SK-N-SH (cell line): ENCODE data around the gene CPA3. TPM values are rescaled to one million over a fixed set of nuclear protein-coding genes. Genes with fewer than 3 reads are reported as not detected.

Experiments
- CTCF ChIA-PET: fragments of 300-600, 350-600 bp; formaldehyde crosslinking; extraction: SDS; loops from one replicate; lab custom pipeline; 2021; lab: Yijun Ruan, JAX
- POLR2A ChIA-PET: fragments of 350-600 bp; sonication (Branson Sonifier 250); formaldehyde crosslinking; extraction: SDS; loops from one replicate; lab custom pipeline; 2020; ENCODE audit warnings: antibody characterized with exemption, inconsistent platforms; lab: Yijun Ruan, JAX
- DNase-seq: peaks from one replicate; pipeline ENCODE4 v3.0.0; 2012
- H2AFZ ChIP-seq: fragments of 200-600 bp; sonication (generic); 2 replicates; pipeline ENCODE4 v1.8.1; 2016; ENCODE audit warnings: antibody characterized with exemption, mild to moderate bottlenecking, low read depth
- H3F3A ChIP-seq: fragments of 200-600 bp; sonication (generic); replicated peaks from 2 replicates; pipeline ENCODE3; 2016; ENCODE audit warnings: antibody characterized with exemption, mild to moderate bottlenecking; ENCODE audit not compliant: insufficient read depth
- H3K27ac ChIP-seq, 2 experiments: fragments of 200-500 bp in 1 of 2; fragments of 200-600 bp in 1 of 2; sonication (Bioruptor generic) in 1 of 2; sonication (generic), shearing (Covaris generic) in 1 of 2; 2 replicates each; pipeline versions ENCODE4 v1.5.1 to v1.6.1; 2014 to 2016; ENCODE audit warnings: low read depth in 2 of 2, inconsistent platforms in 1 of 2, low read length in 1 of 2, mild to moderate bottlenecking in 1 of 2, mixed read lengths in 1 of 2
- H3K27me3 ChIP-seq: fragments of 200-600 bp; sonication (generic), shearing (Covaris generic); 2 replicates; pipeline ENCODE4 v1.6.1; 2016; ENCODE audit warnings: mixed run types; ENCODE audit not compliant: insufficient read depth
- H3K36me3 ChIP-seq, 2 experiments: fragments of 200-500 bp in 1 of 2; fragments of 200-600 bp in 1 of 2; sonication (Bioruptor generic) in 1 of 2; sonication (generic) in 1 of 2; replicated peaks in 1 of 2; 2 replicates each; pipeline versions ENCODE3 to v1.5.1; 2014 to 2016; ENCODE audit warnings: low read length in 1 of 2, mild to moderate bottlenecking in 1 of 2; ENCODE audit not compliant: insufficient read depth in 2 of 2, control insufficient read depth in 1 of 2
- H3K4me1 ChIP-seq, 2 experiments: fragments of 200-500 bp in 1 of 2; fragments of 200-600 bp in 1 of 2; sonication (Bioruptor generic) in 1 of 2; sonication (generic), shearing (Covaris generic) in 1 of 2; 2 replicates each; pipeline versions ENCODE4 v1.5.1 to v1.6.1; 2014 to 2016; ENCODE audit warnings: low read depth in 1 of 2, low read length in 1 of 2, mixed run types in 1 of 2; ENCODE audit not compliant: insufficient read depth in 2 of 2, control insufficient read depth in 1 of 2
- H3K4me2 ChIP-seq: fragments of 200-600 bp; sonication (generic), shearing (Covaris generic); 2 replicates; pipeline ENCODE4 v1.6.1; 2017; ENCODE audit warnings: mixed run types
- H3K4me3 ChIP-seq, 2 experiments: fragments of 200-500 bp in 1 of 2; fragments of 200-600 bp in 1 of 2; sonication (Bioruptor generic) in 1 of 2; sonication (generic), shearing (Covaris generic) in 1 of 2; 2 replicates each; pipeline versions ENCODE4 v1.5.1 to v1.8.1; 2014 to 2016; ENCODE audit warnings: low read depth in 2 of 2, inconsistent platforms in 1 of 2, low read length in 1 of 2, mild to moderate bottlenecking in 1 of 2, mixed read lengths in 1 of 2, moderate library complexity in 1 of 2
- H3K79me2 ChIP-seq: fragments of 200-600 bp; sonication (generic); 2 replicates; pipeline ENCODE4 v1.8.1; 2017; ENCODE audit warnings: mild to moderate bottlenecking; ENCODE audit not compliant: insufficient read depth
- H3K9ac ChIP-seq: fragments of 200-600 bp; sonication (generic); 2 replicates; pipeline ENCODE4 v1.6.1; 2017; ENCODE audit warnings: mixed run types
- H3K9me2 ChIP-seq: fragments of 200-600 bp; sonication (generic); 2 replicates; pipeline ENCODE4 v1.6.1; 2017; ENCODE audit warnings: mixed run types
- H3K9me3 ChIP-seq: fragments of 200-600 bp; sonication (generic); 2 replicates; pipeline ENCODE4 v1.6.1; 2017; ENCODE audit warnings: mixed run types, mild to moderate bottlenecking, moderate library complexity
- H4K20me1 ChIP-seq: fragments of 200-600 bp; sonication (generic); 2 replicates; pipeline ENCODE4 v1.6.1; 2017; ENCODE audit warnings: mild to moderate bottlenecking, mixed run types; ENCODE audit not compliant: insufficient read depth
- ELF1 ChIP-seq: IDR thresholded peaks from 2 replicates; pipeline ENCODE4 v1.4.0; 2012
- EP300 ChIP-seq, 2 experiments: IDR thresholded peaks; 2 replicates each; pipeline versions ENCODE4 v1.4.0 to v1.6.1; 2012; ENCODE audit warnings: borderline replicate concordance in 1 of 2, low read depth in 1 of 2, low read length in 1 of 2
- FOSL2 ChIP-seq: IDR thresholded peaks from 2 replicates; pipeline ENCODE4 v1.4.0; 2012; ENCODE audit warnings: low read depth, mild to moderate bottlenecking, moderate library complexity, borderline replicate concordance
- FOXJ3 ChIP-seq: sonication (generic); formaldehyde crosslinking; IDR thresholded peaks from 2 replicates; pipeline ENCODE4 v1.5.1; 2020; ENCODE audit warnings: mild to moderate bottlenecking, missing genetic modification reagents
- GABPA ChIP-seq: IDR thresholded peaks from 2 replicates; pipeline ENCODE4 v1.4.0; 2012; ENCODE audit warnings: low read depth, mild to moderate bottlenecking
- MEF2A ChIP-seq: IDR thresholded peaks from 2 replicates; pipeline ENCODE4 v1.4.0; 2012; ENCODE audit warnings: low read depth, borderline replicate concordance
- MXI1 ChIP-seq: IDR thresholded peaks from 2 replicates; pipeline ENCODE4 v1.6.1; 2012; ENCODE audit warnings: mild to moderate bottlenecking, low read depth, low read length, improper control_type of control experiment
- RCOR1 ChIP-seq: fragments of 150-350 bp; IDR thresholded peaks from 2 replicates; pipeline ENCODE4 v1.6.1; 2017; ENCODE audit warnings: antibody characterized with exemption, low read length
- SIN3A ChIP-seq: IDR thresholded peaks from 2 replicates; pipeline ENCODE4 v1.6.1; 2012; ENCODE audit warnings: low read depth, mild to moderate bottlenecking, low read length, moderate library complexity, borderline replicate concordance
- TAF1 ChIP-seq: IDR thresholded peaks from 2 replicates; pipeline ENCODE4 v1.6.1; 2012; ENCODE audit warnings: low read depth, mild to moderate bottlenecking, low read length, moderate library complexity, borderline replicate concordance
- WGBS: methylation state at CpG from one replicate; pipeline ENCODE4 v1.1.6; 2017; ENCODE audit warnings: low lambda C conversion rate; 5-methylcytosine and 5-hydroxymethylcytosine counted together
- polyA plus RNA-seq, 3 experiments: library from polyadenylated mRNA; depleted of rRNA; stranded (reverse); fragments of >200 nt; gene quantifications; 2 replicates each; pipeline ENCODE4 v1.2.3, GENCODE V29; 2012
- TF ChIP-seq, protein P1 (sequence below): IDR thresholded peaks from 2 replicates; pipeline ENCODE4 v1.4.0; 2012; ENCODE audit warnings: low read depth, borderline replicate concordance
- TF ChIP-seq, protein P2 (sequence below): IDR thresholded peaks from 2 replicates; pipeline ENCODE4 v1.4.0; 2012; ENCODE audit warnings: low read depth, borderline replicate concordance
- TF ChIP-seq, protein P3 (sequence below): IDR thresholded peaks from 2 replicates; pipeline ENCODE4; 2012
- TF ChIP-seq, protein P4 (sequence below): IDR thresholded peaks from 2 replicates; pipeline ENCODE4 v1.6.1; 2012; ENCODE audit warnings: mild to moderate bottlenecking, low read depth, low read length, moderate library complexity
- TF ChIP-seq, protein P5 (sequence below): fragments of 150-350 bp; IDR thresholded peaks from 2 replicates; pipeline ENCODE4 v1.6.1; 2016; ENCODE audit warnings: mild to moderate bottlenecking, low read depth, low read length

The CPA3 gene
- polyA plus RNA-seq, 1 of the 3 experiments (the other 2 are of a cell fraction): not detected

DNA sequence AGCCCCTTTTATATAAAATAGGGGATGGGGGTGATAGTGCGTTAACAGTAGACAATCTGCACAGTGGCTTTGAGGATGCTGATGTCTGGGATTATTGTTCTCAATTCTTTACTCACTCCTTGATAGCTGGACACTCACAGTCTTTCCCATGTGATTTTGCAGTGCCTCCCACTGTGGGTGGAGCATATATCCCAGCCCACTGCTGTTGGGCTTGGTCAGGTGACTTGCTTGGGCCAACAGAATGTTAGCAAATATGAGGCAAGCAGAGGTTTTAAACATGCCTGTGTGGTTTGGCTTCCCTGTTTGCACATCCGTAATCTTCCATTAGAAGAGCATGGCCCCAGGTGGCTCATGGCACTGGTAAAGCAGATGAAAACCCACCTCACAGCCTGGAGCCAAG is 46.5 kb downstream of the CPA3 start:
- H3K36me3 ChIP-seq: no peaks in the 10 kb centered on the region
- no peaks in the 10 kb centered on the region for H3F3A ChIP-seq
- no peaks in the 10 kb centered on the region for H3K9me3 ChIP-seq
- H3K27me3 ChIP-seq: no peaks in the 10 kb centered on the region
- no peak overlapping the region for H3K4me3 ChIP-seq
- no peak for DNase-seq
- H3K9ac ChIP-seq: no peak overlapping the region
- no peaks in the 10 kb centered on the region for H3K79me2 ChIP-seq
- CTCF ChIA-PET: no interaction called here
- H3K9me2 ChIP-seq: no peaks in the 10 kb centered on the region
- no peaks in the 10 kb centered on the region for H3K4me1 ChIP-seq
- TF ChIP-seq FOXJ3 (CRISPR knock-in tag) (no peak), MXI1 (no peak), ELF1 (no peak), RCOR1 (no peak), MEF2A (no peak), FOSL2 (no peak), TAF1 (no peak), EP300 (IDR thresholded peaks at IDR 0.05; ENCODE audit: borderline replicate concordance in 1 of 2, low read depth in 1 of 2, low read length in 1 of 2) (no peak), GABPA (no peak), SIN3A (no peak)
- TF ChIP-seq, protein P1, sequence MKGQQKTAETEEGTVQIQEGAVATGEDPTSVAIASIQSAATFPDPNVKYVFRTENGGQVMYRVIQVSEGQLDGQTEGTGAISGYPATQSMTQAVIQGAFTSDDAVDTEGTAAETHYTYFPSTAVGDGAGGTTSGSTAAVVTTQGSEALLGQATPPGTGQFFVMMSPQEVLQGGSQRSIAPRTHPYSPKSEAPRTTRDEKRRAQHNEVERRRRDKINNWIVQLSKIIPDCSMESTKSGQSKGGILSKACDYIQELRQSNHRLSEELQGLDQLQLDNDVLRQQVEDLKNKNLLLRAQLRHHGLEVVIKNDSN: no peak
- TF ChIP-seq, protein P2, sequence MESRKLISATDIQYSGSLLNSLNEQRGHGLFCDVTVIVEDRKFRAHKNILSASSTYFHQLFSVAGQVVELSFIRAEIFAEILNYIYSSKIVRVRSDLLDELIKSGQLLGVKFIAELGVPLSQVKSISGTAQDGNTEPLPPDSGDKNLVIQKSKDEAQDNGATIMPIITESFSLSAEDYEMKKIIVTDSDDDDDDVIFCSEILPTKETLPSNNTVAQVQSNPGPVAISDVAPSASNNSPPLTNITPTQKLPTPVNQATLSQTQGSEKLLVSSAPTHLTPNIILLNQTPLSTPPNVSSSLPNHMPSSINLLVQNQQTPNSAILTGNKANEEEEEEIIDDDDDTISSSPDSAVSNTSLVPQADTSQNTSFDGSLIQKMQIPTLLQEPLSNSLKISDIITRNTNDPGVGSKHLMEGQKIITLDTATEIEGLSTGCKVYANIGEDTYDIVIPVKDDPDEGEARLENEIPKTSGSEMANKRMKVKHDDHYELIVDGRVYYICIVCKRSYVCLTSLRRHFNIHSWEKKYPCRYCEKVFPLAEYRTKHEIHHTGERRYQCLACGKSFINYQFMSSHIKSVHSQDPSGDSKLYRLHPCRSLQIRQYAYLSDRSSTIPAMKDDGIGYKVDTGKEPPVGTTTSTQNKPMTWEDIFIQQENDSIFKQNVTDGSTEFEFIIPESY: no peak
- TF ChIP-seq, protein P3, sequence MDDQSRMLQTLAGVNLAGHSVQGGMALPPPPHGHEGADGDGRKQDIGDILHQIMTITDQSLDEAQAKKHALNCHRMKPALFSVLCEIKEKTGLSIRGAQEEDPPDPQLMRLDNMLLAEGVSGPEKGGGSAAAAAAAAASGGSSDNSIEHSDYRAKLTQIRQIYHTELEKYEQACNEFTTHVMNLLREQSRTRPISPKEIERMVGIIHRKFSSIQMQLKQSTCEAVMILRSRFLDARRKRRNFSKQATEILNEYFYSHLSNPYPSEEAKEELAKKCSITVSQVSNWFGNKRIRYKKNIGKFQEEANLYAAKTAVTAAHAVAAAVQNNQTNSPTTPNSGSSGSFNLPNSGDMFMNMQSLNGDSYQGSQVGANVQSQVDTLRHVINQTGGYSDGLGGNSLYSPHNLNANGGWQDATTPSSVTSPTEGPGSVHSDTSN: no peak
- TF ChIP-seq, protein P4, sequence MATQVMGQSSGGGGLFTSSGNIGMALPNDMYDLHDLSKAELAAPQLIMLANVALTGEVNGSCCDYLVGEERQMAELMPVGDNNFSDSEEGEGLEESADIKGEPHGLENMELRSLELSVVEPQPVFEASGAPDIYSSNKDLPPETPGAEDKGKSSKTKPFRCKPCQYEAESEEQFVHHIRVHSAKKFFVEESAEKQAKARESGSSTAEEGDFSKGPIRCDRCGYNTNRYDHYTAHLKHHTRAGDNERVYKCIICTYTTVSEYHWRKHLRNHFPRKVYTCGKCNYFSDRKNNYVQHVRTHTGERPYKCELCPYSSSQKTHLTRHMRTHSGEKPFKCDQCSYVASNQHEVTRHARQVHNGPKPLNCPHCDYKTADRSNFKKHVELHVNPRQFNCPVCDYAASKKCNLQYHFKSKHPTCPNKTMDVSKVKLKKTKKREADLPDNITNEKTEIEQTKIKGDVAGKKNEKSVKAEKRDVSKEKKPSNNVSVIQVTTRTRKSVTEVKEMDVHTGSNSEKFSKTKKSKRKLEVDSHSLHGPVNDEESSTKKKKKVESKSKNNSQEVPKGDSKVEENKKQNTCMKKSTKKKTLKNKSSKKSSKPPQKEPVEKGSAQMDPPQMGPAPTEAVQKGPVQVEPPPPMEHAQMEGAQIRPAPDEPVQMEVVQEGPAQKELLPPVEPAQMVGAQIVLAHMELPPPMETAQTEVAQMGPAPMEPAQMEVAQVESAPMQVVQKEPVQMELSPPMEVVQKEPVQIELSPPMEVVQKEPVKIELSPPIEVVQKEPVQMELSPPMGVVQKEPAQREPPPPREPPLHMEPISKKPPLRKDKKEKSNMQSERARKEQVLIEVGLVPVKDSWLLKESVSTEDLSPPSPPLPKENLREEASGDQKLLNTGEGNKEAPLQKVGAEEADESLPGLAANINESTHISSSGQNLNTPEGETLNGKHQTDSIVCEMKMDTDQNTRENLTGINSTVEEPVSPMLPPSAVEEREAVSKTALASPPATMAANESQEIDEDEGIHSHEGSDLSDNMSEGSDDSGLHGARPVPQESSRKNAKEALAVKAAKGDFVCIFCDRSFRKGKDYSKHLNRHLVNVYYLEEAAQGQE: no peak
- TF ChIP-seq, protein P5, sequence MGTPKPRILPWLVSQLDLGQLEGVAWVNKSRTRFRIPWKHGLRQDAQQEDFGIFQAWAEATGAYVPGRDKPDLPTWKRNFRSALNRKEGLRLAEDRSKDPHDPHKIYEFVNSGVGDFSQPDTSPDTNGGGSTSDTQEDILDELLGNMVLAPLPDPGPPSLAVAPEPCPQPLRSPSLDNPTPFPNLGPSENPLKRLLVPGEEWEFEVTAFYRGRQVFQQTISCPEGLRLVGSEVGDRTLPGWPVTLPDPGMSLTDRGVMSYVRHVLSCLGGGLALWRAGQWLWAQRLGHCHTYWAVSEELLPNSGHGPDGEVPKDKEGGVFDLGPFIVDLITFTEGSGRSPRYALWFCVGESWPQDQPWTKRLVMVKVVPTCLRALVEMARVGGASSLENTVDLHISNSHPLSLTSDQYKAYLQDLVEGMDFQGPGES: no peak
- TF ChIP-seq, all 33 proteins: peak for 0
- H4K20me1 ChIP-seq: no peaks in the 10 kb centered on the region
- WGBS: 95% methylated on average over 2 of the region's 2 CpGs
- POLR2A ChIA-PET: no interaction called here
- no peak overlapping the region for H3K4me2 ChIP-seq
- H2AFZ ChIP-seq: no peak overlapping the region
- no peak overlapping the region for H3K27ac ChIP-seq
